Activated naive CD4-positive, alpha-beta T cell treated with anti-CD3 and anti-CD28 coated beads, Interleukin-2, amount 50 U/mL, for 72 hours (primary cell): Measurements from ENCODE around the gene SMAD4. TPM values are rescaled to one million over a fixed set of nuclear protein-coding genes. Genes with fewer than 3 reads are reported as not detected.
A peak's percentile ranks its signal among the peaks of the same experiment; 100 is the strongest.
"Not testable (repeated sequence)": the region's sequence is repeated elsewhere in the genome, so short reads cannot be mapped to it uniquely, and the experiment has no call there.

Experiments used
- ATAC-seq, 2 donors: fragments of 150-1000 bp; cut with Tn5 transposase; 2 replicates each; pipeline ENCODE4 v1.10.0; 2021; ENCODE audit warnings: mild to moderate bottlenecking in 2 of 2, moderate library complexity in 2 of 2
- DNase-seq, 2 donors: peaks; one replicate each; pipeline ENCODE4 v3.0.0; 2021 to 2022; ENCODE audit warnings: low spot score in 2 of 2
- H3K27ac Mint-ChIP-seq, 2 donors: one replicate each; pipeline ENCODE4 v1.8.0; 2022; ENCODE audit warnings: mild to moderate bottlenecking in 2 of 2, mixed read lengths in 2 of 2
- H3K36me3 Mint-ChIP-seq, 2 donors: one replicate each; pipeline ENCODE4 v1.8.0; 2022; ENCODE audit warnings: mixed read lengths in 2 of 2
- H3K9me3 Mint-ChIP-seq, 2 donors: one replicate each; pipeline ENCODE4 v1.8.0; 2022; ENCODE audit warnings: mixed read lengths in 2 of 2
- total RNA-seq, 2 donors: library from RNA; stranded (reverse); gene quantifications; one replicate each; pipeline ENCODE4 v1.2.3, GENCODE V29; 2022

SMAD4 gene
- total RNA-seq, 2 donors from 2014 or later, result 86.7 to 90.0 TPM

DNA sequence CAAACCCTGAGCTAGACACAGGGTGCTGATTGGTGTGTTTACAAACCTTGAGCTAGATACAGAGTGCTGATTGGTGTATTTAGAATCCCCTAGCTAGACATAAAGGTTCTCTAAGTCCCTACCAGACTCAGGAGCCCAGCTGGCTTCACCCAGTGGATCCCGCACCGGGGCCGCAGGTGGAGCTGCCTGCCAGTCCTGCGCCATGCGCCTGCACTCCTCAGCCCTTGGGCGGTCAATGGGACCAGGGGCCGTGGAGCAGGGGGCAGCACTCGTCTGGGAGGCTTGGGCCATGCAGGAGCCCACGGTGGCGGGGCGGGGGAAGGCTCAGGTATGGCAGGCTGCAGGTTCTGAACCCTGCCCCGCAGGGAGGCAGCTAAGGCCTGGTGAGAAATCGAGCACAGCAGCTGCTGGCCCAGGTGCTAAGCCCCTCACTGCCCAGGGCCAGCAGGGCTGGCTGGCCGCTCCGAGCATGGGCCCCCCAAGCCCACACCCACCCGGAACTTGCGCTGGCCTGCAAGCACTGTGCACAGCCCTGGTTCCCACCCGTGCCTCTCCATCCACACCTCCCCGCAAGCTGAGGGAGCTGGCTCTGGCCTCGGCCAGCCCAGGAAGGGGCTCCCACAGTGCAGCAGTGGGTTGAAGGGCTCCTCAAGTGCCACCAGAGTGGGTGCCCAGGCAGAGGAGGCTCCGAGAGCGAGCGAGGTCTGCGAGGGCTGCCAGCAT, 81.8 kb downstream of the SMAD4 start:
- not testable (repeated sequence) for H3K9me3 Mint-ChIP-seq, ATAC-seq, H3K27ac Mint-ChIP-seq, H3K36me3 Mint-ChIP-seq, DNase-seq

DNA sequence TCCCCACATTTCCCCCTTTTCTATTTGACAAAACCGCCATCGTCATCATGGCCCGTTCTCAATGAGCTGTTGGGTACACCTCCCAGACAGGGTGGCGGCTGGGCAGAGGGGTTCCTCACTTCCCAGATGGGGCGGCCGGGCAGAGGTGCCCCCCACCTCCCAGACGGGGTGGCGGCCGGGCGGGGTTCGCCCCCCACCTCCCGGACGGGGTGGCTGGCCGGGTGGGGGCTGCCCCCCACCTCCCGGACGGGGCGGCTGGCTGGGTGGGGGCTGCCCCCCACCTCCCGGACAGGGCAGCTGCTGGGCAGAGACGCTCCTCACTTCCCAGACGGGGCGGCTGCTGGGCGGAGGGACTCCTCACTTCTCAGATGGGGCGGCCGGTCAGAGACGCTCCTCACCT, 87.0 kb downstream of the SMAD4 start:
- not testable (repeated sequence) for H3K9me3 Mint-ChIP-seq, H3K27ac Mint-ChIP-seq, DNase-seq, ATAC-seq
- peaks cover 6 to 15% of the 10 kb centered on the region in 2 donors for H3K36me3 Mint-ChIP-seq

- not testable (repeated sequence) for H3K9me3 Mint-ChIP-seq, H3K27ac Mint-ChIP-seq, DNase-seq, ATAC-seq
- peaks cover 6 to 15% of the 10 kb centered on the region in 2 donors for H3K36me3 Mint-ChIP-seq
Measured at GRCh38 chr18:51119561-51119960, 89.5 kb downstream of the SMAD4 start.

DNA sequence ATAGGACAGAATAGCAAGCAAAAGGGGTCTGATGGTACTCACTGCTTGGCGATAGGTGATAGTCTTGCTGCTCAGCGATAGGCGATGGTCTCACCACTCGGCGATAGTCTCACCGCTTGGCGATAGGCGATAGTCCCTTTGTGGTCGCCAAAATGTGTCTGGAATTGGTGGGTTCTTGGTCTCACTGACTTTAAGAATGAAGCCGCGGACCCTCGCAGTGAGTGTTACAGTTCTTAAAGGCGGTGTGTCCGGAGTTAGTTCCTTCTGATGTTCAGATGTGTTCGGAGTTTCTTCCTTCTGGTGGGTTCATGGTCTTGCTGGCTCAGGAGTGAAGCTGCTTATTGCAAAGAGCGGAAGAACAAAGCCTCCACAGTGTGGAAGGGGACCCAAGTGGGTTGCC, 90.0 kb downstream of the SMAD4 start:
- H3K36me3 Mint-ChIP-seq, result peaks cover 6 to 15% of the 10 kb centered on the region in 2 donors
- not testable (repeated sequence) for DNase-seq, H3K27ac Mint-ChIP-seq, ATAC-seq, H3K9me3 Mint-ChIP-seq

GRCh38 chr18:51120809-51121596, 91.0 kb downstream of the SMAD4 start:
- H3K27ac Mint-ChIP-seq, result no peak overlapping the region
- DNase-seq (no peak), ATAC-seq (no peak)
- H3K36me3 Mint-ChIP-seq, result peaks cover 6 to 15% of the 10 kb centered on the region in 2 donors
- peaks cover 0 to 9% of the 10 kb centered on the region in 2 donors for H3K9me3 Mint-ChIP-seq

GRCh38 chr18:51121597-51121857, 91.5 kb downstream of the SMAD4 start:
- ATAC-seq (no peak), DNase-seq (no peak)
- peaks cover 0 to 9% of the 10 kb centered on the region in 2 donors for H3K9me3 Mint-ChIP-seq
- peaks cover 6 to 15% of the 10 kb centered on the region in 2 donors for H3K36me3 Mint-ChIP-seq
- H3K27ac Mint-ChIP-seq, result no peak overlapping the region

DNA sequence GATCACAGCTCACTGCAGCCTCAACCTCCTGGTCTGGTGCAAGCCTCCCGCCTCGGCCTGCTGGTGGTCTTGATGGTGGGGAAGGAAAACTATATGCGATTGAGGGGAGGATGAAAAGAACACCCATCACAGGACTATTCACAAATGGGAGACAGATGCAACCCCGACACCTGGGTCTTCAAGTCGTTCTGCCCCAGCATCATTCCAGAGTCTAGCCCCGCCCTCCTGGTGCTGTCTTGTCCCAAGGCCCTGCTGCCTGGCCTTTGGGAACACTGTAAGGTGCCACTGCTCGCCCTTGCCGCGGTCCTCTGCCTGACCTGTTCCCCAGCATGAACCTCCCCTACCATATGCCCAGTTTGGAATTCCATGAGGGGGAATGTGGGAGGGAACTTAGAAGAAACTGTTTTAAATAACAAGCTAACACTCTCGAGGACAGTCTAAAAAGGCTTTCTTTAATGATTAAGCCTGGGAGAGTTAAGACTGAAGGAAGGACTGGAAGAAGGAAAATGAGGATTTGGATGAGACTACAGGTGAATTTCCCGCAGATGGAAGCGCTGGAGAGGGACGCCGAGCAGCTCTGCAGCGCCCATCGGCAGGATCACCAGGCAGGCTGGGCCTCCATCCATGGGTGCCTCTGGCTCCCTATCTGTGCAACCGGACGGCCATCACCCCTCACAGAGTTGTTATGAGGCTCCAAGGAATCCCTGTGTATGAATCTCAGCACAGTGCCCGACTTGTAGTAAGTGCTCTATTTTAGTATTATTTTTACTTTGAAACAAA, 92.4 kb downstream of the SMAD4 start:
- peaks cover 0 to 6% of the 10 kb centered on the region in 2 donors for H3K9me3 Mint-ChIP-seq
- H3K27ac Mint-ChIP-seq, result no peak overlapping the region
- ATAC-seq (no peak), DNase-seq (no peak)
- H3K36me3 Mint-ChIP-seq, result peaks cover 3 to 11% of the 10 kb centered on the region in 2 donors

GRCh38 chr18:51123046-51123395, 93.0 kb downstream of the SMAD4 start:
- H3K9me3 Mint-ChIP-seq, result peaks cover 0 to 3% of the 10 kb centered on the region in 2 donors
- ATAC-seq, result no peak
- H3K36me3 Mint-ChIP-seq, result peaks cover 0 to 5% of the 10 kb centered on the region in 2 donors
- DNase-seq, result no peak
- no peak overlapping the region for H3K27ac Mint-ChIP-seq

DNA sequence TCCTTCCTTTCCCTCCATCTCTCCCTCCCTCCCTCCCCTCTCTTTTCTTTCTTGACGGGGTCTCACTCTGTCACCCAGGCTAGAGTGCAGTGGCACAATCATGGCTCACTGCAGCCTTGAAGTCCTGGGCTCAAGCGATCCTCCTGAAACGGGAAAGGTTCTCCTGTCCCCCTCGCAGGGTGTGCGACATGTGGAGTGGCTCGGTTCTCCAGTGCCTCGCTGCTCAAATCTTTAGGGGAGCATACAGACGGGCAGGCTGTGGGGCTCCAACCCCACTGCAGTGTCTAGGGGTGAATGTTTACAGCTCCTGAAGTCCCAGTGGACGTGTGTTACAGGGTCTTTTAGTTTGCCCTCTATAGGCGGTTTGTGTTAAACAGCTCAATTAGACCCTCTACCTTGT, 93.5 kb downstream of the SMAD4 start:
- Mint-ChIP-seq H3K9me3 (peaks cover 0 to 3% of the 10 kb centered on the region in 2 donors), H3K36me3 (peaks cover 0 to under 1% of the 10 kb centered on the region in 2 donors), H3K27ac (peak overlapping the region in 1 of 2 donors; percentile 53)
- ATAC-seq (no peak), DNase-seq (no peak)

DNA sequence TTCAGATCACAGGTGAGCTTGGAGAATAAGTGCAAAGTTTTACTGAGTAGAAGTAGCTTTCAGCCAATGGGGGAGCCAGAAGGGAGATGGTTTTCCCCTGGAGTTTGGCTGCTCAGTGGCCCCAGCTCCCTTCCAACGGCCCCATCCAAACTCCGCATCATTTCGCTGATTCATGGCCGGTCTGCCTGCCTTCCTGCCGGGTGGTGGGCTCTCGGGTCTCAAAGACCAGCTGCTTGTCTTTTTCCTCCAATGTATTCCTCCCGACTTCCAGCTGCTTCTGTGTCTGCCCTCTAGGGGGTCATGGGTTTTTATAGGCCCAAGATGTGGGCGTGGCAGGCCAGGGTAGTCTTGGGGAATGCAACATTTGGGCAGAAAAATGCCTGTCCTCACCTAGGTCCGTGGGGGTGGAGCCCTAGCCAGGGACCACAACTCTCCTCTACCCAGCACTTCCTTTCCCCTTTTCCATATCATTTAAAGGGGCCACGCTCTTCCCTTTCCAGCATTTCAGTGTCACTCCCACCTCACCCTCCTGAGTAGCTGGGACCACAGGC, 94.0 kb downstream of the SMAD4 start:
- no peaks in the 10 kb centered on the region for H3K36me3 Mint-ChIP-seq
- ATAC-seq, result no peak
- H3K9me3 Mint-ChIP-seq, result peaks cover 0 to 3% of the 10 kb centered on the region in 2 donors
- peak overlapping the region in 1 of 2 donors; percentile 72 for H3K27ac Mint-ChIP-seq
- no peak for DNase-seq

DNA sequence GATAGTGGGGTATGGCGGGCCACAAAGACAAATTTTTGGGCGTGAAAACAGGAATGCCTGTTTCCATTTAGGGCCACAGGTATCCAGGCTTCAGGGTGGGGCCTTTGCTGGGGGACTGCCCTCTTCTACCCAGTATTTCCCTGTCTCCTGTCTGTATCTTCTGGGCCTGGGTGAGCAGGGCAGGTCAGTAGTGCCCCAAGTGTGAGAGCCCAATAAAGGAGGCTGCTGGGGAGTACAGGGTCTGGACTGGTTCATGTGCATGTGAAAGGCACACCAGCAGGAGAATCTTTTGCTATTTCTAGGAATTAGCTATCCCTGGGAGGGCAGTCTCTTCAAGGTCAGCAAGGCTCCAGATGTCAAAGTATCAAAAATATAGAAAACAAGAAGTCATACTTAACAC, 96.0 kb downstream of the SMAD4 start:
- no peaks in the 10 kb centered on the region for H3K9me3 Mint-ChIP-seq
- ATAC-seq (no peak), DNase-seq (no peak)
- no peaks in the 10 kb centered on the region for H3K36me3 Mint-ChIP-seq
- peak overlapping the region in 1 of 2 donors; percentile 47 for H3K27ac Mint-ChIP-seq

DNA sequence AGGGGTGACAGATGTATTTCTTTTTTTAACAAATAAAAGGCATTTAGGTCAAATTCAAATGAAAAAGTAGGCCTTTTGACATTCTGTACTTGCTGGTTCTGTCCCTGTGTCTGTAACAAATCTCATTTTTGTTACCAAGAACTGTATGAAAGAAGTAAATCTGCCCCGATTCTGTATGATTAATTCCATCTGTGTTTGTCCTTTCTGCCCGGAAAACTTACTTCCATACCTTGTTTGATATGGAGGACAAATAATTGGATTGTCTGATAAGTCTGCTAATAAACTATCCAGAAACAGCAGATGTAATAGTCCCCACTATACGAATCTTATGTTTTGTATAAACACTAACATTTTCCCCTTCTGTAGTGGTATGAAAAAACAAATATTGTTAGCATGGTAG, 97.7 kb downstream of the SMAD4 start:
- Mint-ChIP-seq H3K9me3 (no peaks in the 10 kb centered on the region), H3K36me3 (no peaks in the 10 kb centered on the region), H3K27ac (no peak overlapping the region)
- ATAC-seq (no peak), DNase-seq (no peak)

GRCh38 chr18:51128533-51128932, 98.5 kb downstream of the SMAD4 start:
- Mint-ChIP-seq H3K36me3 (no peaks in the 10 kb centered on the region), H3K27ac (no peak overlapping the region), H3K9me3 (no peaks in the 10 kb centered on the region)
- ATAC-seq, result no peak
- no peak for DNase-seq

DNA sequence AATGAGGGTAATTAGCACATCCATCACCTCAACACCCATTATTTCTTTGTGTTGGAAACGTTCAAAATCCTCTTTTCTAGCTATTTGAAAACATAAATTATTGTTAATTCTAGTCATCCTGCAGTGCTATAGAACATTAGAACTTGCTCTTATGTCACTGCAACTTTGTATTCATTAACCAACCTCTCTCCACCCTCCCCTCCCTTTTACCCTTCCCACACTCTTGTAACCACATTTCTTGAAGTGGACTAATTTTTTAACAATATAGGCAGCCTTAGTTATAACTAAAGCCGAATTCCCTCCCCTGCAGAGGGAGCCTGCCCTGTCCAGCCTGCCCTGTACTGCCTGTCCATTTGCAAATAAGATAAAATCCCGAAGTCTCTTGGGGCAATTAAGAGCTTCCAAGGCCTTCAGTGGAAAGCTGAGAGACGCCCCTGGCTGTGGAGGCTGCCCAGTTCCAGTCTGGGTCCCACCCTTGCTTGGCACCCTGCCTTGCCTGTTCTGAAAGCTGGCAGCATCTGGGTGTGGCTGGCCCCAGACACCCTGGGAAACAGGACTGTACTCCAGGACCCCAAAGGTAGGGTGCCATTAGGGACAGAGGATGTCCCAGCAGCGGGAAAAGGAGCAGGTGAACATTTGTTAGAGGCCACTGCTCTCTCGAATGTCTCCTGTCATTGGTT, 102.4 kb downstream of the SMAD4 start:
- Mint-ChIP-seq H3K27ac (peak overlapping the region in 1 of 2 donors; percentile 50), H3K9me3 (no peaks in the 10 kb centered on the region), H3K36me3 (no peaks in the 10 kb centered on the region)
- DNase-seq (no peak), ATAC-seq (no peak)

DNA sequence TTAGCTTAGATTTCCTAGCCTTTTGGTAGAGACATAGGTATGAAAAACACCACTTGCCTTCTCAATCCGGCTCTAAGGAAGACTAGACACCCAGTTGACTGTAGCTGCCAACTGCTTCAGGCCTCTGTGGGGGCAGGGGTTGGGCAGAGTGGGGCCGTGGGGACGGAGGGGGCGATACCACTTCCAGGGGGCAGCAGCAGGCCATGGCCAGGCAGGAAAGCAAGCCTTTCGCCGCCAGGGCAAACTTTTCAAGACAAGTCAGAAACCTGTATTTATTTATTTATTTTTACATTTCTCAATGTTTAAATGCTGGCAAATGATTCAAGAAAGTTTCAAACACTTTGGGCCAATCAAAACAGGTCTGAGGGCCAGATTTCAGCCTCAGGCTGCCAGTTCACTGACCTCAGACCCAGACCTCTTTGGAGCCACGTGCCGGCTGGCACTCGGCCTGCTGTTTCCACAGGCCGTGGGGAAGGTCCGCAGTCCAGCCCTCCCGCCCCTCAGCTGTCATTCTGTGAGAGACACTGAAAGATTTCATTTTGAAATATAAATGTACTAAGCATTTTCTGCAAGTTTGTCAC, 103.7 kb downstream of the SMAD4 start:
- ATAC-seq (no peak), DNase-seq (no peak)
- Mint-ChIP-seq H3K9me3 (no peaks in the 10 kb centered on the region), H3K36me3 (no peaks in the 10 kb centered on the region), H3K27ac (no peak overlapping the region)
